Caco-2 (cell line): Measurements from ENCODE around the gene LARP4B. TPM values are rescaled to one million over a fixed set of nuclear protein-coding genes. Genes with fewer than 3 reads are reported as not detected.

Experiments used
- BruUV-seq: library from RNA; stranded (reverse); fragments of 400-500 nt; replicated peaks from 2 replicates; lab custom pipeline; 2021; lab: Mats Ljungman, UMichigan
- CTCF ChIA-PET: fragments of 300-600 bp; sonication (Branson Sonifier 250); formaldehyde crosslinking; loops from one replicate; lab custom pipeline; 2022; ENCODE audit warnings: antibody characterized with exemption; lab: Charles Lee
- POLR2A ChIA-PET: fragments of 300-600 bp; sonication (Branson Sonifier 250); formaldehyde crosslinking; loops from one replicate; lab custom pipeline; 2022; ENCODE audit warnings: antibody characterized with exemption; lab: Charles Lee
- DNase-seq, 2 experiments: peaks; one replicate each; pipeline versions ENCODE4 v3.0.0 to v3.0.0-alpha.2; 2020 to 2022
- H3K27me3 ChIP-seq: replicated peaks from 2 replicates; pipeline ENCODE4 v1.6.0; 2011; ENCODE audit warnings: low read length; ENCODE audit not compliant: control insufficient read depth, insufficient read depth
- H3K36me3 ChIP-seq: 2 replicates; pipeline ENCODE4 v1.5.1; 2011; ENCODE audit warnings: low read length; ENCODE audit not compliant: control insufficient read depth, insufficient read depth
- H3K4me1 ChIP-seq: fragments of 250-450 bp; sonication (Bioruptor Pico); 2 replicates; pipeline ENCODE4 v1.5.1; 2020; ENCODE audit warnings: mild to moderate bottlenecking
- H3K4me3 ChIP-seq: 2 replicates; pipeline ENCODE4 v1.5.1; 2011; ENCODE audit warnings: low read depth, mild to moderate bottlenecking, control low read depth, low read length
- H3K9me3 ChIP-seq: fragments of 250-450 bp; sonication (Bioruptor Pico); 2 replicates; pipeline ENCODE4 v1.5.1; 2020; ENCODE audit warnings: mild to moderate bottlenecking, moderate library complexity
- H3K27ac Mint-ChIP-seq: one replicate; pipeline ENCODE4 v1.8.0; 2022; ENCODE audit warnings: mixed read lengths; ENCODE audit not compliant: unreplicated experiment
- H3K27me3 Mint-ChIP-seq: one replicate; pipeline ENCODE4 v1.8.0; 2022; ENCODE audit warnings: mixed read lengths; ENCODE audit not compliant: insufficient read depth, unreplicated experiment
- H3K36me3 Mint-ChIP-seq: one replicate; pipeline ENCODE4 v1.8.0; 2022; ENCODE audit warnings: mild to moderate bottlenecking, mixed read lengths; ENCODE audit not compliant: insufficient read depth, unreplicated experiment
- H3K4me1 Mint-ChIP-seq: one replicate; pipeline ENCODE4 v1.8.0; 2022; ENCODE audit warnings: low read depth, mixed read lengths; ENCODE audit not compliant: unreplicated experiment
- H3K4me3 Mint-ChIP-seq: one replicate; pipeline ENCODE4 v1.8.0; 2022; ENCODE audit warnings: mild to moderate bottlenecking, moderate library complexity, mixed read lengths; ENCODE audit not compliant: unreplicated experiment
- H3K9me3 Mint-ChIP-seq: one replicate; pipeline ENCODE4 v1.8.0; 2022; ENCODE audit warnings: mixed read lengths; ENCODE audit not compliant: unreplicated experiment
- intact Hi-C: fragments of 100-400 bp; cut with micrococcal nuclease; formaldehyde crosslinking; loops from one replicate; pipeline ENCODE4 v1.10.0; 2022; ENCODE audit not compliant: unreplicated experiment
- total RNA-seq: library from RNA; stranded (reverse); gene quantifications from 2 replicates; pipeline ENCODE4 v1.2.3, GENCODE V29; 2022
- TF ChIP-seq, protein P1 (sequence below), 2 experiments: fragments of 200-600 bp in 1 of 2; IDR thresholded peaks; 1 replicate in 1 of 2; 2 replicates in 1 of 2; pipeline versions ENCODE4 v1.5.1 to v1.8.0; 2011 to 2022; ENCODE audit warnings: antibody characterized with exemption in 1 of 2, control low read depth in 1 of 2, inconsistent platforms in 1 of 2, low read depth in 1 of 2, low read length in 1 of 2, mild to moderate bottlenecking in 1 of 2, moderate library complexity in 1 of 2; ENCODE audit not compliant: insufficient read depth in 1 of 2, severe bottlenecking in 1 of 2, unreplicated experiment in 1 of 2

LARP4B gene
- total RNA-seq, 1 experiment from 2014 or later, result 235 TPM

DNA sequence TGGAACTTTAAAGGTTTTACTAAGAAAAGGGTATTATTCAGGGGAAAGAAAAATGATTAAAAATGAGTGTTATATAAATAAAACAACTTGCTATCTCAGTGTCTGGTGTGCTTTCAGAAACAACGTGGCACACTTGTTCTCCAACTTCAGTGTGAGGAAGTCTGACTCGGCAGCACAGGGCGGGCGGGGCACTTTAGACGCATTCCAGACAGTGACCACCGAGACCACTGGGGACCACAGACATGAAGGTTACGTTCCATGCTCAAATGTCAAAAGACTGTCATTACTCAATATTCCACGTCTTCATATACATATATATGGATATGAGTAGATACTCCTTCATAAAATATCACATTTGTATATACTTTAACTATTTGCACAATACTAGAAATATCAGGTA lies 87.0 kb downstream of the LARP4B start:
- Mint-ChIP-seq H3K36me3 (peaks cover 93% of the 10 kb centered on the region), H3K27ac (no peak overlapping the region), H3K9me3 (no peaks in the 10 kb centered on the region), H3K4me1 (peaks cover 12% of the 10 kb centered on the region), H3K4me3 (no peak overlapping the region), H3K27me3 (no peaks in the 10 kb centered on the region)
- Histone ChIP-seq H3K4me3 (no peak overlapping the region), H3K36me3 (peaks cover 12% of the 10 kb centered on the region; the same call in 1 of the 2 replicates), H3K4me1 (peaks cover 9% of the 10 kb centered on the region; the same call in 1 of the 2 replicates), H3K27me3 (no peaks in the 10 kb centered on the region), H3K9me3 (no peaks in the 10 kb centered on the region)
- TF ChIP-seq, protein P1, sequence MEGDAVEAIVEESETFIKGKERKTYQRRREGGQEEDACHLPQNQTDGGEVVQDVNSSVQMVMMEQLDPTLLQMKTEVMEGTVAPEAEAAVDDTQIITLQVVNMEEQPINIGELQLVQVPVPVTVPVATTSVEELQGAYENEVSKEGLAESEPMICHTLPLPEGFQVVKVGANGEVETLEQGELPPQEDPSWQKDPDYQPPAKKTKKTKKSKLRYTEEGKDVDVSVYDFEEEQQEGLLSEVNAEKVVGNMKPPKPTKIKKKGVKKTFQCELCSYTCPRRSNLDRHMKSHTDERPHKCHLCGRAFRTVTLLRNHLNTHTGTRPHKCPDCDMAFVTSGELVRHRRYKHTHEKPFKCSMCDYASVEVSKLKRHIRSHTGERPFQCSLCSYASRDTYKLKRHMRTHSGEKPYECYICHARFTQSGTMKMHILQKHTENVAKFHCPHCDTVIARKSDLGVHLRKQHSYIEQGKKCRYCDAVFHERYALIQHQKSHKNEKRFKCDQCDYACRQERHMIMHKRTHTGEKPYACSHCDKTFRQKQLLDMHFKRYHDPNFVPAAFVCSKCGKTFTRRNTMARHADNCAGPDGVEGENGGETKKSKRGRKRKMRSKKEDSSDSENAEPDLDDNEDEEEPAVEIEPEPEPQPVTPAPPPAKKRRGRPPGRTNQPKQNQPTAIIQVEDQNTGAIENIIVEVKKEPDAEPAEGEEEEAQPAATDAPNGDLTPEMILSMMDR (IDR thresholded peaks at IDR 0.05; ENCODE audit: insufficient read depth in 1 of 2, low read depth in 1 of 2, low read length in 1 of 2, severe bottlenecking in 1 of 2, unreplicated experiment in 1 of 2), result no peak
- intact Hi-C loops, result no loop called here
- POLR2A ChIA-PET, result no interaction called here
- DNase-seq, result no peak
- no TSS peak for BruUV-seq
- CTCF ChIA-PET, result no interaction called here

GRCh38 chr10:843703-844102 lies 87.8 kb downstream of the LARP4B start:
- ChIA-PET POLR2A (no interaction called here), CTCF (no interaction called here)
- H3K27me3 Mint-ChIP-seq, result no peaks in the 10 kb centered on the region
- H3K27me3 ChIP-seq, result no peaks in the 10 kb centered on the region
- BruUV-seq, result no TSS peak
- TF ChIP-seq, protein P1 (IDR thresholded peaks at IDR 0.05; ENCODE audit: insufficient read depth in 1 of 2, low read depth in 1 of 2, low read length in 1 of 2, severe bottlenecking in 1 of 2, unreplicated experiment in 1 of 2), result no peak
- H3K4me3 Mint-ChIP-seq, result no peak overlapping the region
- H3K9me3 Mint-ChIP-seq, result no peaks in the 10 kb centered on the region
- H3K9me3 ChIP-seq, result no peaks in the 10 kb centered on the region
- peaks cover 12% of the 10 kb centered on the region; the same call in 1 of the 2 replicates for H3K36me3 ChIP-seq
- no peak for DNase-seq
- H3K36me3 Mint-ChIP-seq, result peaks cover 96% of the 10 kb centered on the region
- peaks cover 9% of the 10 kb centered on the region; the same call in 1 of the 2 replicates for H3K4me1 ChIP-seq
- peaks cover 12% of the 10 kb centered on the region for H3K4me1 Mint-ChIP-seq
- no peak overlapping the region for H3K4me3 ChIP-seq
- H3K27ac Mint-ChIP-seq, result no peak overlapping the region
- intact Hi-C loops, result no loop called here

DNA sequence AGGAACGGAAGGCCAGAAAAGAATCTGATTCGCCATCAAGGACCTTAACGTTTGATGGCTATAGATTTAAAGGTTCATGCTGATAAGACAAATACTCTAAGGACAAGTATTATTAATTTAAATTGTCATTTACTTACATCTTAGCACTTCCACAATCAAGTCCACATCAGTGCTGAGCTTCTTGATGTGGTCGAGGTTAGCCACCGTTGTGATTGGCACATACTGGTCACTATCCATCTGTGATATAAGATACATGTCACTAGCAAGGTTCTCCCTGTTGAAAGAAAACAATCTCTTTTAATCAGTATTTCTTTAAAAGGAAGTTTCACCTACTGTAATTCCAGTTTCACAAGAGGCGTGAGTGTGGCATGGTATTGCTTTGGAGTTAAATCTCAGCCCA lies 88.7 kb downstream of the LARP4B start:
- Histone ChIP-seq H3K4me1 (peaks cover 9% of the 10 kb centered on the region; the same call in 1 of the 2 replicates), H3K9me3 (no peaks in the 10 kb centered on the region), H3K4me3 (no peak overlapping the region), H3K27me3 (no peaks in the 10 kb centered on the region), H3K36me3 (peaks cover 12% of the 10 kb centered on the region; the same call in 1 of the 2 replicates)
- ChIA-PET CTCF (no interaction called here), POLR2A (no interaction called here)
- Mint-ChIP-seq H3K36me3 (peaks cover 98% of the 10 kb centered on the region), H3K27me3 (no peaks in the 10 kb centered on the region), H3K27ac (no peak overlapping the region), H3K4me3 (no peak overlapping the region), H3K4me1 (peaks cover 12% of the 10 kb centered on the region), H3K9me3 (no peaks in the 10 kb centered on the region)
- no TSS peak for BruUV-seq
- TF ChIP-seq, protein P1 (IDR thresholded peaks at IDR 0.05; ENCODE audit: insufficient read depth in 1 of 2, low read depth in 1 of 2, low read length in 1 of 2, severe bottlenecking in 1 of 2, unreplicated experiment in 1 of 2), result no peak
- no peak for DNase-seq
- intact Hi-C loops, result no loop called here
